ENCODE measurements around the gene DES. TPM values are rescaled to one million over a fixed set of nuclear protein-coding genes. Genes with fewer than 3 reads are reported as not detected.
A peak's percentile ranks its signal among the peaks of the same experiment; 100 is the strongest.

DES gene
- total and polyA plus RNA-seq, 9 of the 15 experiments (the other 6 are each of a cell fraction or from before 2014, with no cell fraction given): 2.5 to 58.9 (median 21.9) TPM

- Histone ChIP-seq H3K9me1 (ENCODE audit: control insufficient read depth, insufficient read depth, low read length) (no peaks in the 10 kb centered on the region), H3K9me3 (replicated peaks; ENCODE audit: control insufficient read depth, insufficient read depth, low read depth, low read length) (no peaks in the 10 kb centered on the region), H3K9ac (ENCODE audit: insufficient read depth in 1 of 2, low read depth in 2 of 2, low read length in 2 of 2) (peak overlapping the region in 1 of 2 experiments; percentile 82; a peak in 2 of 4 replicates), H3K27ac (ENCODE audit: extremely low read depth, low read depth, low read length) (no peak overlapping the region), H4K20me1 (replicated peaks; ENCODE audit: control insufficient read depth, insufficient read depth, low read length) (no peaks in the 10 kb centered on the region), H3K79me2 (ENCODE audit: control insufficient read depth, insufficient read depth, low read length) (no peaks in the 10 kb centered on the region), H3K27me3 (ENCODE audit: control insufficient read depth in 2 of 2, insufficient read depth in 2 of 2, low read length in 2 of 2) (no peaks in the 10 kb centered on the region), H3K4me3 (no peak overlapping the region), H3K36me3 (ENCODE audit: control insufficient read depth, insufficient read depth, low read length) (no peaks in the 10 kb centered on the region), H3K4me2 (ENCODE audit: insufficient read depth, low read length) (peak overlapping the region; percentile 58), H3K4me1 (replicated peaks in 1 of 2; ENCODE audit: control insufficient read depth in 2 of 2, insufficient read depth in 2 of 2, low read length in 2 of 2) (peaks cover 7 to 56% of the 10 kb centered on the region in 2 experiments; a peak in 4 of 5 replicates), H2AFZ (ENCODE audit: low read depth, low read length) (0 out of 2 replicates have a peak overlapping the region, but pooled peaks have one; percentile 51)
- DNase-seq (ENCODE audit: extremely low read depth in 1 of 4, low spot score in 3 of 4) (peak; percentile 77 to 85 (median 83)), FAIRE-seq (peak; percentile 87), ATAC-seq (peak; percentile 93)
- ChIA-PET CTCF (ENCODE audit: low intra/inter-chr PET ratio) (interaction anchor here (0.5 to 3.1 kb wide), 5 partner anchors 17 to 55 kb away, joined by 3 to 20 read pairs (median 3); no protein-coding TSS in a partner anchor), POLR2A (no interaction called here)
- intact Hi-C loops (cut with micrococcal nuclease) (loop anchor here (1.0 to 5.0 kb wide), 4 partner anchors 17 to 74 kb away; no protein-coding TSS in a partner anchor), in situ Hi-C loops (cut with MboI) (loop anchor here (10.0 kb wide), 1 partner anchor 49 kb away; no protein-coding TSS in a partner anchor)
- BruUV-seq (replicated peaks): no TSS peak
- WGBS (ENCODE audit: insufficient coverage, low coverage, missing lambda C conversion rate): 7% methylated on average over 7 of the region's 14 CpGs
- peak; percentile 86 to 90 for TF ChIP-seq RCOR1 (IDR thresholded peaks at IDR 0.05; ENCODE audit: borderline replicate concordance in 1 of 2, low read depth in 2 of 2, low read length in 2 of 2)
- 0 out of 2 replicates have a peak, but pooled peaks have one; percentile 52 for TF ChIP-seq XRCC5 (IDR thresholded peaks at IDR 0.05; ENCODE audit: low read depth, low read length)
- no peak for TF ChIP-seq TAF1 (IDR thresholded peaks at IDR 0.05; ENCODE audit: control insufficient read depth, extremely low read depth, insufficient read depth, low read length, severe bottlenecking)
- no peak for TF ChIP-seq DNMT1 (IDR thresholded peaks at IDR 0.05)
- peak; percentile 85 to 86 for TF ChIP-seq RAD21 (CRISPR knock-in tag; conservative IDR thresholded peaks at IDR 0.05 in 1 of 2, IDR thresholded peaks at IDR 0.05 in 1 of 2)
- TF ChIP-seq PCBP1 (IDR thresholded peaks at IDR 0.05; ENCODE audit: low read depth, low read length, poor library complexity, severe bottlenecking): no peak
- TF ChIP-seq ZNF217 (CRISPR knock-in tag; IDR thresholded peaks at IDR 0.05): no peak
- no peak for TF ChIP-seq L3MBTL2 (IDR thresholded peaks at IDR 0.05)
- TF ChIP-seq HBP1 (CRISPR knock-in tag; IDR thresholded peaks at IDR 0.05): no peak
- TF ChIP-seq POLR2G (IDR thresholded peaks at IDR 0.05; ENCODE audit: low read depth, low read length): no peak
- no peak for TF ChIP-seq SLC30A9 (CRISPR knock-in tag; IDR thresholded peaks at IDR 0.05)
- TF ChIP-seq CBFA2T2 (conservative IDR thresholded peaks at IDR 0.05): no peak
- TF ChIP-seq MXD1 (CRISPR knock-in tag; IDR thresholded peaks at IDR 0.05; ENCODE audit: borderline replicate concordance, poor library complexity, severe bottlenecking): no peak
- TF ChIP-seq RBM34 (IDR thresholded peaks at IDR 0.05; ENCODE audit: borderline replicate concordance, insufficient read depth, low read length): no peak
- TF ChIP-seq HNRNPUL1 (IDR thresholded peaks at IDR 0.05; ENCODE audit: low read length): no peak
- peak; percentile 40 for TF ChIP-seq VEZF1 (CRISPR knock-in tag; IDR thresholded peaks at IDR 0.05)
- TF ChIP-seq ZC3H8 (IDR thresholded peaks at IDR 0.05): no peak
These were observed 57.8 kb downstream of the DES start for GRCh38 chr2:219475697-219476651.

Data from K562 (cell line).